HG02798 (cell line): ENCODE data around the gene GNPDA1.
A peak's percentile ranks its signal among the peaks of the same experiment; 100 is the strongest.

Source experiments
- ATAC-seq: cut with Tn5 transposase; IDR thresholded peaks from one replicate; pipeline ENCODE4 v1.9.1; 2021; ENCODE audit warnings: mild to moderate bottlenecking; ENCODE audit not compliant: unreplicated experiment, poor library complexity

Gene GNPDA1

GRCh38 chr5:141960018-141960417, 52.8 kb downstream of the GNPDA1 start:
- ATAC-seq: no peak

GRCh38 chr5:141958546-141959172, 54.2 kb downstream of the GNPDA1 start:
- no peak for ATAC-seq

- no peak for ATAC-seq
Measured at GRCh38 chr5:141958113-141958512, 54.7 kb downstream of the GNPDA1 start, which contains the start of gene PCDH12. PCDH12 (minus strand) TSS chr5:141958202; CDS start chr5:141957851, 351 bp downstream.

GRCh38 chr5:141957367-141957996, 55.3 kb downstream of the GNPDA1 start:
- no peak for ATAC-seq

- no peak for ATAC-seq
Measured at GRCh38 chr5:141954194-141954593, 58.6 kb downstream of the GNPDA1 start.

GRCh38 chr5:141952020-141952419, 60.8 kb downstream of the GNPDA1 start:
- ATAC-seq: no peak

- peak; percentile 77 for ATAC-seq
Measured at GRCh38 chr5:141951332-141951781, 61.5 kb downstream of the GNPDA1 start.
